NB4 (cell line): ENCODE results near the gene MDH1.
"Not testable (repeated sequence)": the region's sequence is repeated elsewhere in the genome, so short reads cannot be mapped to it uniquely, and the experiment has no call there.

ENCODE experiments used
- DNase-seq: peaks from one replicate; pipeline ENCODE4 v3.0.0; 2010; ENCODE audit warnings: low read depth
- H3K4me3 ChIP-seq: one replicate; pipeline ENCODE4 v1.5.1; 2011; ENCODE audit warnings: mild to moderate bottlenecking, low read depth, low read length, moderate library complexity
- MYC ChIP-seq: IDR thresholded peaks from 2 replicates; pipeline ENCODE4 v1.6.1; 2011; ENCODE audit warnings: low read depth, low read length
- POLR2A ChIP-seq: IDR thresholded peaks from 2 replicates; pipeline ENCODE4 v1.6.1; 2011; ENCODE audit warnings: mild to moderate bottlenecking; ENCODE audit not compliant: insufficient read length; ENCODE audit errors: extremely low read depth
- TF ChIP-seq, protein P1 (sequence below): IDR thresholded peaks from one replicate; pipeline ENCODE4 v1.5.1; 2012; ENCODE audit warnings: low read depth, low read length
- TF ChIP-seq, protein P2 (sequence below): IDR thresholded peaks from 2 replicates; pipeline ENCODE4 v1.6.1; 2011; ENCODE audit warnings: low read depth, low read length

The MDH1 gene

DNA sequence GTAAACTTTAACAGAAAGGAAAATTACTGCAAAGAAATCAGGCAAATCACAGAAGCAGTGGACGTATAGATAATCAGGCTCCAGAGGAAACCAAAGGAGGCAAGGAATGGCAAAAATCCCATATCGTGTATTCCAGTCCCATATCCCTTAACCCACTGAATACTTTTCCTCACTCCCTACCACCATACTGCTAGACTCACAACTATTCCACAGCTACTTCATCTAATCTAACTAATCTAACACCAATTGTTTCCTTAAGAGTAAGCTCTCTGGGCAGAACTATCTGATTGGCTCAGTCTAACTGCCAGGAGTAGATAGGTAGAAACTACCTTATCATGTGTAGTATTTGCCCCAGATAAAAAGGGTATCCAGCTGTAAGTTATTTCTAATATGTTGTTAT, 16.8 kb upstream of the MDH1 start:
- no peak overlapping the region for H3K4me3 ChIP-seq
- DNase-seq, result no peak
- TF ChIP-seq POLR2A (no peak), MYC (no peak)
- TF ChIP-seq, protein P1, sequence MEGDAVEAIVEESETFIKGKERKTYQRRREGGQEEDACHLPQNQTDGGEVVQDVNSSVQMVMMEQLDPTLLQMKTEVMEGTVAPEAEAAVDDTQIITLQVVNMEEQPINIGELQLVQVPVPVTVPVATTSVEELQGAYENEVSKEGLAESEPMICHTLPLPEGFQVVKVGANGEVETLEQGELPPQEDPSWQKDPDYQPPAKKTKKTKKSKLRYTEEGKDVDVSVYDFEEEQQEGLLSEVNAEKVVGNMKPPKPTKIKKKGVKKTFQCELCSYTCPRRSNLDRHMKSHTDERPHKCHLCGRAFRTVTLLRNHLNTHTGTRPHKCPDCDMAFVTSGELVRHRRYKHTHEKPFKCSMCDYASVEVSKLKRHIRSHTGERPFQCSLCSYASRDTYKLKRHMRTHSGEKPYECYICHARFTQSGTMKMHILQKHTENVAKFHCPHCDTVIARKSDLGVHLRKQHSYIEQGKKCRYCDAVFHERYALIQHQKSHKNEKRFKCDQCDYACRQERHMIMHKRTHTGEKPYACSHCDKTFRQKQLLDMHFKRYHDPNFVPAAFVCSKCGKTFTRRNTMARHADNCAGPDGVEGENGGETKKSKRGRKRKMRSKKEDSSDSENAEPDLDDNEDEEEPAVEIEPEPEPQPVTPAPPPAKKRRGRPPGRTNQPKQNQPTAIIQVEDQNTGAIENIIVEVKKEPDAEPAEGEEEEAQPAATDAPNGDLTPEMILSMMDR, result no peak
- TF ChIP-seq, protein P2, sequence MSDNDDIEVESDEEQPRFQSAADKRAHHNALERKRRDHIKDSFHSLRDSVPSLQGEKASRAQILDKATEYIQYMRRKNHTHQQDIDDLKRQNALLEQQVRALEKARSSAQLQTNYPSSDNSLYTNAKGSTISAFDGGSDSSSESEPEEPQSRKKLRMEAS, result no peak

DNA sequence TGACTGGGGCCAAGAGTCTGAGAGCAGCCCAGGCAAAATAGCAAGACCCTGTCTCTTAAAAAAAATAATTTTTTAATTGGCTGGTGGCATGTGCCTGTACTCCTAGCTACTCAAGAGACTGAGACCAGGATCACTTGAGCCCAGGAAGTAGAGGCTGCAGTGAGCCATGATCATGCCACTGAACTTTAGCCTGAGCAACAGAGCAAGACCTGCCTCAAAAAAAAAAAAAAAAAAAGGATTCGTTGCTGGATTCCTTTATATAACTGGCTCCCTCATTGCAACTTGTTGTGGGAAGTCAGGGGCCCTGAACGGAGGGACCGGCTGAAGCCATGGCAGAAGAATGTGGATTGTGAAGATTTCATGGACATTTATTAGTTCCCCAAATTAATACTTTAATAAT, 15.7 kb upstream of the MDH1 start:
- not testable (repeated sequence) for H3K4me3 ChIP-seq, DNase-seq

DNA sequence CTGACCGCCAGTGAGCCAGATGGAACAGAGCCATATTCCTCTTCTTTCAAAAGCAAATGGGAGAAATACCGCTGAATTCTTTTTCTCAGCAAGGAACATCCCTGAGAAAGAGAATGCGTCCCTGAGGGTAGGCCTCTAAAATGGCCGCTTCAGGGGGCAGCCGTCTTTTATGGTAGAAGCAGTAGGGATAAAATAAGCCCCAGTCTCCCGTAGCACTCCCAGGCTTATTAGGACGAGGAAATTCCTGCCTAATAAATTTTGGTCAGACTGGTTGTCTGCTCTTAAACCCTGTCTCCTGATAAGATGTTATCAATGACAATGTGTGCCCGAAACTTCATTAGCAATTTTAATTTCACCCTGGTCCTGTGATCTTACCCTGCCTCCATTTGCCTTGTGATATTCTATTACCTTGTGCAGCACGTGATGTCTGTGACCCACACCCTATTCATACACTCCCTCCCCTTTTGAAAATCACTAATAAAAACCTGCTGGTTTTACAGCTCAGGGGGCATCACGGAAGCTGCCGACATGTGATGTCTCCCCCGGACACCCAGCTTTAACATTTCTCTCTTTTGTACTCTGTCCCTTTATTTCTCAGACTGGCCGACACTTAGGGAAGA, 14.9 kb upstream of the MDH1 start:
- not testable (repeated sequence) for DNase-seq, H3K4me3 ChIP-seq

DNA sequence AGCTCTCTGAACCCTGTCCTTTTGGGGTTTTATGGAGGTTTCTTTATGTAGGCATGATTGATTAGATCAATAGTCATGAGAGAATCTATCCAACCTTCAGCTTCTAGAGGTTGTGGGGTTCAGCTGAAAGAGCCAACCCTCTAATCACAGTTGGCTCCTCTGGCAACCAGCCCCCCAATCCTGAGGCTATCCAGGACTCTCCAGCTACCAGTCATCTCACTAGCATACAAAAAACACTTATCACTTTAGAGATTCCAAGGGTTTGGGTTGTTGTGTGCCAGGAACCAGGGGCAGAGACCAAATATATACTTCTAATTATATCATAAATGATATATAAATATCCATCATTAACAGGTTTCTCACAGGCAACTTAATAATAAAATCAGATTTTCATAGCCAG, 12.2 kb upstream of the MDH1 start:
- DNase-seq, result no peak
- no peak overlapping the region for H3K4me3 ChIP-seq
- no peak for TF ChIP-seq MYC
- TF ChIP-seq, protein P1, result no peak
- TF ChIP-seq POLR2A, result no peak
- TF ChIP-seq, protein P2, result no peak

DNA sequence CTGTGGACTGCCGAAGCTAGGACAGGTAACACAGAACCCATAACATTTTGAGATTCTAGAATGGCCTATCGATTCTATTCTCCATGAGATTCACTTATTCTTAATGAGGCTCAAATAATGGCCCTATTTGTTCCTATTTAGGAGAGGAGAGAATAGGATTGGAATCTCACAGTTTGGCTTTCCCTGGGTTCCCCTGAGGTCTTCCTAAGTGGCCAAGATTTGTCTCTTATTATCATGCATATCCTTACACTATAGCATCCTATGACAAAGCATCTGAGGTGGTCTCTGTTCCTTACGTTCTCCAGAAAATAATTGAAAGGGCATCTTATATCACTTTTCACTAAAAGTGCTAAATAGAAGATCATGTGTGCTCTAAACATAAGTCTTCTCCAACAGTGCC, 10.0 kb upstream of the MDH1 start:
- H3K4me3 ChIP-seq, result no peak overlapping the region

DNA sequence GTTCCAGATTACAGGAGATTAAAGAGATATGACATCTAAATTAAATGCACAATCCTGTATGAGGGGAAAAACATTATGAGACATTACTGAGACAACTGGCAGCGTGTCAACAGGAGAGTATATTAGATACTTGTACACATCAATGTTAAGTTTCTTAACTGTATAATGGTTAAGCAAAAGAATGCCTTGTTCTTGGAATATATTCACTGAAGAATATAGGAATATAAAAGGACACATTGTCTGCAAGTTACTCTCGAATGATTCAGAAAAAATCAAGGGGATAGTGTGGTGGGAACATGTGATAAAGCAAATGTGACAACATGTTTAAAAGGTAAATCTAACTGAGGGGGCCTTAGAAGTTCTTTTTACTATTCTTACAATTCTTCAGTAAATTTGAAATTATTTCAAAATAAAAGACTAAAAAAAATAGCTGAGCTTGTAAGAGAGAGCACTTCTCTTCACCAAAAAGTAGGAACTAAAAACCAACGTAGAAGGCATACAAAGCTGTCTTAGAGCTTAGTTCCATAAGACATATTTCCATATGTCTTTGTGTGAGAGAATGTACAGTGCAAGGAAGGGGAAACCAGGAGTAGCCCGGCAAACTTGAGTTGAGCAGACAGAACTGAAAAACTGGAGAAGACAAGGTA, 8.0 kb upstream of the MDH1 start:
- no peak for TF ChIP-seq MYC
- TF ChIP-seq POLR2A, result no peak
- TF ChIP-seq, protein P2, result no peak
- TF ChIP-seq, protein P1, result no peak
- no peak for DNase-seq
- H3K4me3 ChIP-seq, result no peak overlapping the region

More for the DNA sequence above, 10.0 kb upstream of the MDH1 start:
- TF ChIP-seq, protein P1, result no peak
- no peak for DNase-seq

DNA sequence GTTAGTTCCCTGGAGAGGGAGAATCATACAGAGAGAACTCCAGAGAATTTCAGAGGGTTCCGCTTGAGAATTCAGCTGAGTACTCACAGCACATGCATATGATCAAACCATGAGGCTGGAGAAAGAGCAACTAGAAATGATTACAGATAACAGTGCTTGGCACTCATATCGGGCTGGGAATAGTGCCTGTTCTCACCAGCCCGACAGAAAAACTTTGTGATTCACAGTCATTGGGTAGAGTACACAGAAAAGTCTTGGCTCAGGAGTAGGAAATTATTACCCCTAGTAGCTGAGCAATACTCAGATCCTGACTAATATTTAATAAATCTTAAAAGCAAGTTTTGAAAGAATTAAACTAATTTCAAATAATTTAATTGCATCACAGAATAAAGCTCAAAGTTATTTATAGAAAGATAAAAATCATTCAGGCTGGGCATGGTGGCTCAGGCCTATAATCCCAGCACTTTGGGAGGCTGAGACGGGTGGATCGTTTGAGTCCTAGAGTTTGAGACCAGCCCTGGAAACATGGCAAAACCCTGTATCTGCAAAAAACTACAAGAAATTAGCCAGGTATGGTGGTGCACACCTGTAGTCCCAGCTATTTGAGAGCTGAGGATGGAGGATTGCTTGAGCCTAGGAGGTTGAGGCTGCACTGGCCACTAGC, 7.3 kb upstream of the MDH1 start:
- no peak for TF ChIP-seq MYC
- no peak for TF ChIP-seq POLR2A
- TF ChIP-seq, protein P1, result no peak
- TF ChIP-seq, protein P2, result no peak
- no peak for DNase-seq
- H3K4me3 ChIP-seq, result no peak overlapping the region
